Cardiac muscle cell (in vitro differentiated cells and primary cell): ENCODE data around the gene SLC2A2. TPM values are rescaled to one million over a fixed set of nuclear protein-coding genes. Genes with fewer than 3 reads are reported as not detected.

ENCODE experiments used
- DNase-seq, 2 donors: peaks; one replicate each; pipeline versions ENCODE4 v3.0.0 to v3.0.0-alpha.2; 2010 to 2017; ENCODE audit warnings: low read depth in 1 of 2, low spot score in 1 of 2
- H3K27ac ChIP-seq: fragments of 200-600 bp; sonication (generic); 2 replicates; pipeline ENCODE4 v1.5.1; 2016
- H3K27me3 ChIP-seq: fragments of 200-600 bp; sonication (generic); 2 replicates; pipeline ENCODE4 v1.6.0; 2016; ENCODE audit warnings: control low read depth
- H3K36me3 ChIP-seq: fragments of 200-600 bp; sonication (generic); 2 replicates; pipeline ENCODE4 v1.5.1; 2016; ENCODE audit warnings: control low read depth
- H3K4me1 ChIP-seq: fragments of 200-600 bp; sonication (generic); 2 replicates; pipeline ENCODE4 v1.8.1; 2017; ENCODE audit warnings: low read depth, mild to moderate bottlenecking, mixed run types
- H3K4me3 ChIP-seq: fragments of 200-600 bp; sonication (generic); 2 replicates; pipeline ENCODE4 v1.5.1; 2016; ENCODE audit warnings: mild to moderate bottlenecking
- H3K9me3 ChIP-seq: fragments of 200-600 bp; sonication (generic); 2 replicates; pipeline ENCODE4 v1.5.1; 2017; ENCODE audit warnings: low read depth, mild to moderate bottlenecking, control low read depth
- CTCF ChIP-seq: IDR thresholded peaks from 2 replicates; pipeline ENCODE4 v1.5.1; 2012; ENCODE audit warnings: low read depth, mild to moderate bottlenecking, low read length
- polyA plus RNA-seq: library from polyadenylated mRNA; unstranded; fragments of >200 nt; fragmentation: Nextera tagmentation; extraction: Ambion mirVana; gene quantifications from 2 replicates; pipeline ENCODE4 v1.2.1, GENCODE V29; 2016
- total RNA-seq: library from RNA; depleted of rRNA; stranded (reverse); fragments of >200 nt; gene quantifications from 2 replicates; pipeline ENCODE4 v1.2.3, GENCODE V29; 2016

SLC2A2 gene
- total and polyA plus RNA-seq, 2 experiments from 2014 or later: not detected

- H3K27ac ChIP-seq: no peak overlapping the region
- peak in 1 of 2 donors; percentile 74 for DNase-seq
Measured at GRCh38 chr3:170999737-171000242, 26.7 kb downstream of the SLC2A2 start.

GRCh38 chr3:170997961-170998913, 28.3 kb downstream of the SLC2A2 start:
- no peak overlapping the region for H3K4me3 ChIP-seq
- H3K36me3 ChIP-seq: no peaks in the 10 kb centered on the region
- H3K27ac ChIP-seq: no peak overlapping the region
- no peak for TF ChIP-seq CTCF
- DNase-seq: peak in 1 of 2 donors; percentile 32
- H3K27me3 ChIP-seq: no peaks in the 10 kb centered on the region
- no peaks in the 10 kb centered on the region for H3K9me3 ChIP-seq
- H3K4me1 ChIP-seq: no peaks in the 10 kb centered on the region

More at GRCh38 chr3:170999737-171000242, 26.7 kb downstream of the SLC2A2 start:
- Histone ChIP-seq H3K4me3 (no peak overlapping the region), H3K9me3 (no peaks in the 10 kb centered on the region), H3K27me3 (no peaks in the 10 kb centered on the region), H3K36me3 (no peaks in the 10 kb centered on the region), H3K4me1 (no peaks in the 10 kb centered on the region)
- no peak for TF ChIP-seq CTCF

- no peak for TF ChIP-seq CTCF
- H3K4me1 ChIP-seq: no peaks in the 10 kb centered on the region
- H3K27ac ChIP-seq: no peak overlapping the region
- H3K36me3 ChIP-seq: no peaks in the 10 kb centered on the region
- no peaks in the 10 kb centered on the region for H3K9me3 ChIP-seq
- H3K4me3 ChIP-seq: no peak overlapping the region
- no peak for DNase-seq
- no peaks in the 10 kb centered on the region for H3K27me3 ChIP-seq
Measured at GRCh38 chr3:170992854-170993253, 33.7 kb downstream of the SLC2A2 start.

GRCh38 chr3:170991664-170992063, 34.9 kb downstream of the SLC2A2 start:
- H3K9me3 ChIP-seq: no peaks in the 10 kb centered on the region
- H3K27me3 ChIP-seq: no peaks in the 10 kb centered on the region
- H3K4me1 ChIP-seq: no peaks in the 10 kb centered on the region
- no peak overlapping the region for H3K4me3 ChIP-seq
- no peak for TF ChIP-seq CTCF
- no peaks in the 10 kb centered on the region for H3K36me3 ChIP-seq
- H3K27ac ChIP-seq: no peak overlapping the region
- no peak for DNase-seq

GRCh38 chr3:170989100-170989648, 37.3 kb downstream of the SLC2A2 start:
- Histone ChIP-seq H3K27me3 (no peaks in the 10 kb centered on the region), H3K9me3 (no peaks in the 10 kb centered on the region), H3K4me1 (no peaks in the 10 kb centered on the region), H3K27ac (no peak overlapping the region), H3K4me3 (no peak overlapping the region), H3K36me3 (no peaks in the 10 kb centered on the region)
- DNase-seq: no peak
- TF ChIP-seq CTCF: no peak
